ENCODE measurements around the gene EMD. TPM values are rescaled to one million over a fixed set of nuclear protein-coding genes. Genes with fewer than 3 reads are reported as not detected.
"Not testable (repeated sequence)": the region's sequence is repeated elsewhere in the genome, so short reads cannot be mapped to it uniquely, and the experiment has no call there.

The EMD gene
- total RNA-seq, 1 donor from 2014 or later: 91.7 TPM

- peaks cover 15% of the 10 kb centered on the region for H3K36me3 Mint-ChIP-seq (ENCODE audit: low read depth)
- H3K9me3 Mint-ChIP-seq: no peaks in the 10 kb centered on the region
- peaks cover 10% of the 10 kb centered on the region for H3K4me1 Mint-ChIP-seq
- no peak overlapping the region for H3K27ac Mint-ChIP-seq
- no peaks in the 10 kb centered on the region for H3K27me3 Mint-ChIP-seq
- no peak overlapping the region for H3K4me3 Mint-ChIP-seq
- intact Hi-C loops (cut with micrococcal nuclease): no loop called here
- no peak for DNase-seq
Measured at GRCh38 chrX:154382483-154383069, 3.5 kb downstream of the EMD start.

- Mint-ChIP-seq H3K4me1 (peaks cover 10% of the 10 kb centered on the region), H3K27ac (no peak overlapping the region), H3K9me3 (no peaks in the 10 kb centered on the region), H3K4me3 (no peak overlapping the region), H3K36me3 (ENCODE audit: low read depth) (peaks cover 15% of the 10 kb centered on the region), H3K27me3 (no peaks in the 10 kb centered on the region)
- no peak for DNase-seq
- intact Hi-C loops (cut with micrococcal nuclease): no loop called here
Measured at GRCh38 chrX:154383359-154384283, 4.5 kb downstream of the EMD start.

- no peak overlapping the region for H3K27ac Mint-ChIP-seq
- DNase-seq: no peak
- peaks cover 10% of the 10 kb centered on the region for H3K4me1 Mint-ChIP-seq
- peaks cover 15% of the 10 kb centered on the region for H3K36me3 Mint-ChIP-seq (ENCODE audit: low read depth)
- intact Hi-C loops (cut with micrococcal nuclease): no loop called here
- H3K27me3 Mint-ChIP-seq: no peaks in the 10 kb centered on the region
- no peaks in the 10 kb centered on the region for H3K9me3 Mint-ChIP-seq
- H3K4me3 Mint-ChIP-seq: no peak overlapping the region
Measured at GRCh38 chrX:154384284-154384892, 5.3 kb downstream of the EMD start.

GRCh38 chrX:154388094-154388493 is 9.0 kb downstream of the EMD start:
- H3K27ac Mint-ChIP-seq; H3K4me1 Mint-ChIP-seq; DNase-seq; intact Hi-C loops (cut with micrococcal nuclease); H3K4me3 Mint-ChIP-seq; H3K36me3 Mint-ChIP-seq (ENCODE audit: low read depth); H3K27me3 Mint-ChIP-seq; H3K9me3 Mint-ChIP-seq: not testable (repeated sequence)

- H3K27me3 Mint-ChIP-seq; intact Hi-C loops (cut with micrococcal nuclease); H3K36me3 Mint-ChIP-seq (ENCODE audit: low read depth); DNase-seq; H3K27ac Mint-ChIP-seq; H3K9me3 Mint-ChIP-seq; H3K4me3 Mint-ChIP-seq; H3K4me1 Mint-ChIP-seq: not testable (repeated sequence)
Measured at GRCh38 chrX:154388649-154389048, 9.6 kb downstream of the EMD start.

GRCh38 chrX:154389812-154390747 is 11.0 kb downstream of the EMD start:
- H3K36me3 Mint-ChIP-seq (ENCODE audit: low read depth); H3K4me3 Mint-ChIP-seq; H3K9me3 Mint-ChIP-seq; H3K4me1 Mint-ChIP-seq; intact Hi-C loops (cut with micrococcal nuclease); H3K27ac Mint-ChIP-seq; H3K27me3 Mint-ChIP-seq: not testable (repeated sequence)
- peak; percentile 80 for DNase-seq

- H3K9me3 Mint-ChIP-seq, H3K27ac Mint-ChIP-seq, DNase-seq, H3K27me3 Mint-ChIP-seq: not testable (repeated sequence)
- Mint-ChIP-seq H3K36me3 (ENCODE audit: low read depth) (peaks cover 33% of the 10 kb centered on the region), H3K4me3 (peak overlapping the region; percentile 92), H3K4me1 (peaks cover 11% of the 10 kb centered on the region)
- intact Hi-C loops (cut with micrococcal nuclease): loop anchor here (5.0 kb wide), 2 partner anchors 41 to 81 kb away; partner anchors contain the start of genes GDI1 and LAGE3
Measured at GRCh38 chrX:154396363-154396762, 17.3 kb downstream of the EMD start.

GRCh38 chrX:154396973-154397887 is 18.1 kb downstream of the EMD start:
- Mint-ChIP-seq H3K4me1 (peaks cover 11% of the 10 kb centered on the region), H3K36me3 (ENCODE audit: low read depth) (peaks cover 35% of the 10 kb centered on the region), H3K27ac (peak overlapping the region; percentile 100)

GRCh38 chrX:154397888-154398667 is 19.0 kb downstream of the EMD start, which contains the start of gene RPL10:
TSS of gene RPL10 (plus strand) at chrX:154398377. CDS start at chrX:154398520, 143 bp downstream.
- no peaks in the 10 kb centered on the region for H3K9me3 Mint-ChIP-seq
- H3K4me3 Mint-ChIP-seq: peak within 1 kb of the TSS; percentile 92
- DNase-seq: peak; percentile 97
- H3K4me1 Mint-ChIP-seq: peaks cover 11% of the 10 kb centered on the region
- peak within 1 kb of the TSS; percentile 100 for H3K27ac Mint-ChIP-seq
- peaks cover 38% of the 10 kb centered on the region for H3K36me3 Mint-ChIP-seq (ENCODE audit: low read depth)
- no peaks in the 10 kb centered on the region for H3K27me3 Mint-ChIP-seq
- intact Hi-C loops (cut with micrococcal nuclease): loop anchor here (5.0 kb wide), 2 partner anchors 39 to 79 kb away; partner anchors contain the start of genes GDI1 and LAGE3

More at GRCh38 chrX:154396973-154397887, 18.1 kb downstream of the EMD start:
- intact Hi-C loops (cut with micrococcal nuclease): loop anchor here (5.0 kb wide), 2 partner anchors 40 to 80 kb away; partner anchors contain the start of genes GDI1 and LAGE3
- DNase-seq: peak; percentile 89
- Mint-ChIP-seq H3K9me3 (no peaks in the 10 kb centered on the region), H3K27me3 (no peaks in the 10 kb centered on the region), H3K4me3 (peak overlapping the region; percentile 92)

GRCh38 chrX:154398668-154399526 is 19.8 kb downstream of the EMD start:
- Mint-ChIP-seq H3K4me1 (peaks cover 11% of the 10 kb centered on the region), H3K36me3 (ENCODE audit: low read depth) (peaks cover 38% of the 10 kb centered on the region), H3K27me3 (no peaks in the 10 kb centered on the region), H3K4me3 (peak overlapping the region; percentile 92), H3K27ac (peak overlapping the region; percentile 100), H3K9me3 (no peaks in the 10 kb centered on the region)
- DNase-seq: peak; percentile 94
- intact Hi-C loops (cut with micrococcal nuclease): loop anchor here (5.0 kb wide), 2 partner anchors 38 to 78 kb away; partner anchors contain the start of genes GDI1 and LAGE3

Measured in activated CD4-positive, alpha-beta T cell treated with anti-CD3 and anti-CD28 coated beads, Interleukin-2, amount 10 ng/mL, durations not matched to agents 24 days and 14 days (primary cell).